D341Med (cell line): ENCODE data around the gene SNX4.
"Not testable (repeated sequence)": the region's sequence is repeated elsewhere in the genome, so short reads cannot be mapped to it uniquely, and the experiment has no call there.

Source experiments
- DNase-seq: peaks from one replicate; pipeline ENCODE4 v3.0.0; 2012; ENCODE audit warnings: low spot score

The SNX4 gene

DNA sequence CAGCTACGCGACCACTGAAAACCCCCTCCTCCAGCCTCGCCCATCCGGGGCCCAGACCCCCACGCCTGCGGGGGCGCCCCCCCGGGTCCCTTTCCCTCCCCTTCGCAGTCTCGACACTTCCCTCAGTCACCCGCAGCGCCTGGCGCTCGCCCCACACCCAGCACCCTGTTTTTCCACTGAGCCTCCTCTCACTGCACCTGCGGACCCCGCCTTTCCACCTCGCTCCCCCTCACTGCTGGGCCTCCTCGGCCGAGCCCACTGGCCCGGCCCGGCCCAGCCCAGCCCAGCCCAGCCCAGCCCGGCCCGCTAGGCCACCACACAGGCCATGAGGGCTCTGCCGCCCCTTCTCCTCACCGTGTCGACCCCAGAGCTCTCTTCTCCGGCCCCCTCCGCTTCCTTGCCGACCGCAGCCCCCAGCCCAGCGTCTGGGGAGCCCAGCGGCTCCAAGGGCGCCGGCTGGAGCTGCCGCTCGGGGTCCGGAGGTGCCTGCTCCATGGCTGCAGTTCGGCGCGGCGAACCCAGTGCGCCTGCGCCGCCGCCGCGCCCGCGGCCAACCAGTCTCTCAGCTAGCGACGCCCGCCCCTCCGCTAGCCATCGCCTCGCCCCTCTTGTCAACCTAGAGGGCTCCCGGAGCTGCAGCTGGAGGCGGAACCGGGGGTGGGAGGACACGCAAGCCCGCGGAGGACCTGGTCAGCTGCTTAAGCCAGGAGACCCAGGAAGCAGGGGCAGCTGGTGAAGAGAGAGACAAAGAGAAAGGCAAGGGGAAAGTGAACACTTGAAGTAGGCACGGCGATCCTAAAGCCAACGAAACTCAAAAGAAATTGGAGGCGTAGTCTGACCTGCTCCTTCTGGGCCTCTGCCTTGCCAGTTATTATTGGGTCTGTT is at the start of gene SNX4:
TSS of gene SNX4 (minus strand) at position 525 of the 885 bp plus-strand sequence. CDS start at position 495, 30 bp downstream.
- peak; percentile 96 for DNase-seq

DNA sequence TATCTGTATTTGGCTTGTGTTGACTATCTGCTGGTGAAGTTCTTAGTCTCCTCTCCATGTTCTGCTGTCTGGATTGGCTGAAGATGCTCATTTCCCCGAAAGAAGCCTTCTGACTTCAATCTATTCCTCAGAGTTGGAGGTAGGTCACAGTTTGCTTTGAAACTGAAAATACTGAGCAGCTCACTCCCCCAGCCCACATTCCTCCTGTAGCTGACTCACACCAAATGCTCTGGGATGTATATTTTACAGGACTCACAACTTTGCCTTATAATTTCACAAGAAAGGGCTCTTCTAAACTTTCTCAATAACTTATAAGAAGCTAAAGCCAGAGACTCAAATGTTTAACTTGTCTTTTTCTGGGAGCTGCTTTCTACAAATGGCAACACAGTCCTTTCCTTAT is 36.3 kb upstream of the SNX4 start:
- no peak for DNase-seq

DNA sequence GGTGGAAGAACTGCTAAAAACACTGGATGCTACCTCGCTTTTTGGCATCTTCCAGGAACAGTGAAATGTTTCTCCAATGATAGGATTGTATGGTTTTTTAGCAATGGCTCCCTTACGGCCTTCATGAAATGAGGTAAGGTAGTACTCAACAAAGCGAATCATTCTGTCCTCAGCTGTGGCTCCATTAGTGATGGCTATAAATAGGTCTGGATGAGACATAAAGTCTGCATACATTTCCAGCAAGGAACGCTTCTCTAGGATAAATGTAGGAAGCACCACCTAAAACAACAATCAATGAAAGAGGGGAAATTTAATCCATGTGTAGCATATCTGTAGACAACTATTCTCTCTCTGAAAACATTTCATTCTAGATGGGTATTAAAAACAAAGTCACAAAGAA is 32.4 kb upstream of the SNX4 start:
- no peak for DNase-seq

DNA sequence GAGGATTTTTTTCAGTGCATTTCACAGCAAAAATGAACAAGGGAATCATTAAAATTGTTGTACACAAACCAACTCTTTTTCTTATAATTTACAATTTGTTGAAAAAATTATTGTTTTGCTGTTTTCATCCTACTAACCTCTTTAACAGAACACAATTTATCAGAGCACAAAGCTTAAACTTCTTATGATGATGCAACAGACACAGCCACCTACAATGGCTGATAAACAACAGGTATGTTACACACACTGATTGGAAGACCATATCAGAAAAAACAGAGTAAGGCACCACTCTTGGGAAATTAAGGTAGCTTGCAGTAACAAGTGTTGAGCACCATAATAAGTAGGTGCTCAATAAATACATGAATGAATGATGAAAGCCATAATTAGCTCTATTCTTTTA is 8.9 kb upstream of the SNX4 start:
- DNase-seq = no peak

DNA sequence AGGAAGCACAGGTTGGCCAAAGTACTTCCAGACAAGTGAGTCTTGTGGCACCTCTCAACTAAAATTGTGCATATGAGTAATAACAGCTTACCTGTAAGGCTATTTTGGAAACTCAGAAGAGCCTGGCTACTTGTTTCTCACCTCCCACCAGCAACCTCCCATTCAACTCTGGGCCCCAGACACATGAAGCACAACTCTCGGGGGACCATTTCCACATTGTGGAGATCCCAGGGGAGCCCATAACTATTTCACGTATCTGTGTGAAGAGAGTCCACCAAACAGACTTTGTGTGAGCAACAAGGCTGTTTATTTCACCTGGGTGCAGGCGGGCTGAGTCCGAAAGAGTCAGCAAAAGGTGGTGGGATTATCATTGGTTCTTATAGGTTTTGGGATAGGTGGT is 5.2 kb upstream of the SNX4 start:
- DNase-seq = no peak

DNA sequence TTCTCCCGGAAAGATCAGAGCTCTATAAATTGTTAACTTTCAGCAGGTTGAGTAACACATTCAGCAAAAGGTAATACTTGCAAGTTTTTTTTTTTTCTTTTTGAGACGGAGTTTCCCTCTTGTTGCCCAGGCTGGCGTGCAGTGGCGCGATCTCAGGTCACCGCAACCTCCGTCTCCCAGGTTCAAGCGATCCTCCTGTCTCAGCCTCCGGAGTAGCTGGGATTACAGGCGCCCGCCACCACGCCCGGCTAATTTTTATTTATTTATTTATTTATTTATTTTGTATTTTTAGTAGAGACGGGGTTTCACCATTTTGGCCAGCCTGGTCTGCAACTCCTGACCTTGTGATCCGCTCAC is 539 bp upstream of the SNX4 start:
- not testable (repeated sequence) for DNase-seq

DNA sequence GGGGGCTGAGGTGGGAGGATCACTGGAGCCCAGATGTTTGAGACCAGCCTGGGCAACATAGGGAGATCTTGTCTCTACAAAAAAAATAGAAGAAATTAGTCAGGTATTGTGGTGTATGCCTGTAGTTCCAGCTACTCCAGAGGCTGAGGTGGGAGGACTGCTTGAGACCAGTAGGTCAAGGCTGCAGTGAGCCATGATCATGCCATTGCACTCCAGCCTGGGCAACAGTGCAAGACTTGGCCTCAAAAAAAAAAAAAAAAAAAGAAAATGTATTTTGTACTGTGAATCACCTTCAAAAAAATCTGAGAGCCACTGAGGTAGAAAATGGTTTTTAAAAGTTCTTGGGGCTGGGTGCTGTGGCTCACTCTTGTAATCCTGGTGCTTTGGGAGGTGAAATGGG is 4.6 kb downstream of the SNX4 start:
- no peak for DNase-seq

DNA sequence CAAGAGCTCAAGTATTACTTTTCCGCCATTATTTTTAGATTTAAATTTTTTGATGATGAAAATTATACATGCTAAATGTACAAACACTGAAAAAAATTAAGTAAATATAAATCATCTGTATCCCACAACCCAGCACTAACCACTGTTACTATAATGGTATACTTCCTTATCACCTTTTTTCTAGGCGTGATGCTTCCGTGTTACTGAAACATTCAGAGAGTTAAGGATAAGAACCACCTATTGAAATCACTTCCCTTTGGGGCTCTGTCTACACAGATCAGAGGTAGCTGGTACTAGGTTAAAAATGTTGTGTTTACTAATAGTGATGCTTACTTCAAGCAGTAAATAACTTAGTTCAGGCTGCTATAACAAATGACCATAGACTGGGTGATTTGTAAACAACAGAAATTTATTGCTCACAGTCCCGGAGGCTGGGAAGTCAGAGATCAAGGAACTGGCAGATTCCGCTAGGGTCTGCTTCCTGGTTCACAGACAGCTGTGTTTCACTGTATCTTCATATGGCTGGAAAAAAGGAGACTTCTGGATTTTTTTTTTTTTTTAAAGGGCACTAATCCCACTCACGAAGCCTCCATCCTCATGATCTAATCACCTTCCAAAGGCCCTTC is 6.4 kb downstream of the SNX4 start:
- no peak for DNase-seq

DNA sequence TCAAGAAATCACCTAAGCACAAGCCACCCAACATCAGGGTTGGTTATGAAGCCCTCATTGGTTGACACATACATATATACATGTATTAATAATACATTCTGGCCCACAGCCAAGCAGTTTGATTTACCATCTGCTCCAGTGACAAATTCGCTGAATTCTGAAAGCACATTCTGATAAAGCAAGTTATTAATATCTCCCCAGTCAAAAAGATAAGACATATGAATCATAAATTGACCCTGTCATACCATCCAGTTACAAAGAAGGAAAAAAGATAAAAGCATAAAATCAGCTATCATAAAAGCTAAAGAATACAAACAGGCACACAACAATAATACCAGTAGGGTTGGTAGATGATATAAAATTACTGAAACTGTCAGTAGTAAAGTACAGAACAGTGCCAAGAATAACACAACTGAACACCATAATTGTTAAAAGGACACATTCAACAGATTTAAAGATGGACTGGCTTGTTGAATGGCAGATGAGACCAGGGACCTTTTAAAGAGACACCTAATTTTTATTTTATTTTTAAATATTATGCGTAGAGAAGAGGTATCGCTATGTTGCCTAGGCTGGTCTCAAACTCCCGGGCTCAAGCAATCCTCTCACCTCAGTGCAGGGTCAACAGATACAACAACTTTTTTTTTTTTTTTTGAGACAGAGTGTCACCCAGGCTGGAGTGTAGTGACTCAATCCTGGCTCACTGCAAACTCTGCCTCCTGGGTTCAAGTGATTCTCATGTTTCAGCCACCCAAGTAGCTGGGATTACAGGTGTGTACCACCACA is 7.7 kb downstream of the SNX4 start:
- DNase-seq = peak; percentile 34

DNA sequence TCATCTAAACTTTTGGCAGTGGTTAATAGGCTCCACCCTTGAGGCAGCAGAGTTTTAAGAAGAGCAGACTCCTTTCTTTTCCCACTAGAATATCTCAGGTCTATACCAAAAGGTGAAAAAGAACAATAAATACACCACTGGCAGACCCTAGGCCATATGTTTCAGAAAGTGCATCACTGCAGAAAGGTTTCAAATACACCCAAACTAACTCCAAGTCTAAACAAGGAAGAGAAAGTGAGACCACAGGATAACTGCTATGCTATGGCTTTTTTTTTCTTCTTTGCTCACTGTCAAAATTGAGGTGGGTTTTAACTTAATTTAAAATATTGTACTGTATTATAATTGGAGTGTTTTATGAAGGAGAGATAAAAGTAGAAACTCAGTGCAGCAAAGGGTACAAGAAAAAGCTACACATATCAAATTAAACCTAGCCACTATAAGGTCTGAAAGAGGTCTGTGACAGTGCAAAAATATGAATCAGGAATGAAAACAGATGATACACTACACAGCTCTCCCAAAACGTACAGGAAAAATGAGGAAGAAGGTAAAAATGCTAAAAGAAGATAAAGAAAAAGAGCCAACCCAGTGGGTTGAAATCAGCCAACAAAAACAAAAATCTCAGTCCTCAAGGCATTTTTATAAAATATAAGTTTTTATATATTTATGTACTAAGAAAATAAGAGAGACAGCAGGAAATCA is 8.4 kb downstream of the SNX4 start:
- no peak for DNase-seq

DNA sequence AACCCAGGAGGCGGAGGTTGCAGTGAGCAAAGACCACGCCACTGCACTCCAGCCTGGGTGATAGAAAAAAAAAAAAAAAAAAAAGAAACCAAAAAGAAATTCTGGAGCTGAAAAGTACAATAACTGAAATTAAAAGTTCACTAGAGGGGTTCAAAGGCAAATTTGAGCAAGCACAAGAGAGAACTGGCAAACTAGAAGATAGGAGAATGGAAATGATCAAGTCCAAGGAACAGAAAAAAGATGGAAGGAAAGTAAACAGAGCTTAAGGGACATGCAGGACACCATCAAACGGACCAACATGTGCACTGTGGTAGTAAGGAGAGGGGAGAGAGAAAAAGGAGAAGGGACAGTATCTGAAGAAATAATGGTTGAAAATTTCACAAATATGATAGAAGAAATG is 12.9 kb downstream of the SNX4 start:
- DNase-seq = no peak

DNA sequence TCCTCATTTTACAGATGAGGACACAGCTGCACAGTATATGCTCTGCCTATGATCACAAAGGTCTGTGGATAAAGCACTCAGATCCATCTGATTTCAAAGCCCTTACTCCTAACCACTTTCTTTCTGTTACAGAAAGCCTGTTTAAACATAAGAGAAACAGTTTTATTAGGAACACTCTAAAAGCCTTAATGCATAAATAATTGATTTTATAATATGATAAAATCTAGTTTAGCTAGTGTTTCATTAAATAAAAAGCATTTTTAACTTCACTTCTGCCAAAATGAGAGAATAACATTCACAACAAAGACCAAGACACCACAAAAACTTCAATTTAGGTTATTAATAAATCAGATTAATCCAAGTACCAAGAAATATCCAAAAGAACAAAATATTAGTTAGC is 21.4 kb downstream of the SNX4 start:
- no peak for DNase-seq

DNA sequence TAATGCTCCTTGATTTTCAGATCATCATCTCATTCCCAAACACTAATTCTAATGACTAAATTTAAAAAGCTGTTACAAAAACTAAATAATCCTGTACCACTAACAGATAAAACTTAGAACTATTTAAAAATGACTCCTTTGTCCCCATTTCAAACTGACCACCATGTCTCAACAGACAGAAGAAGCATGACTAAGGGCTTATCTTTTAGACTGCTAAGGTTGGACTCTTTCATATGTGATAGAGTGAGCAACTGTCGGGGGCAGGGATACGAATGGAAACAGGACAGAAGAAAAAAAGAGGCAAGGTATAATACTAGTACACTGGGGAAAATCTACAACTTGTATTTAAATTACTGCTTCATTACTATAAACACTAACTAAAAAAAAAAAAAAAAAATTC is 23.3 kb downstream of the SNX4 start:
- DNase-seq = no peak

DNA sequence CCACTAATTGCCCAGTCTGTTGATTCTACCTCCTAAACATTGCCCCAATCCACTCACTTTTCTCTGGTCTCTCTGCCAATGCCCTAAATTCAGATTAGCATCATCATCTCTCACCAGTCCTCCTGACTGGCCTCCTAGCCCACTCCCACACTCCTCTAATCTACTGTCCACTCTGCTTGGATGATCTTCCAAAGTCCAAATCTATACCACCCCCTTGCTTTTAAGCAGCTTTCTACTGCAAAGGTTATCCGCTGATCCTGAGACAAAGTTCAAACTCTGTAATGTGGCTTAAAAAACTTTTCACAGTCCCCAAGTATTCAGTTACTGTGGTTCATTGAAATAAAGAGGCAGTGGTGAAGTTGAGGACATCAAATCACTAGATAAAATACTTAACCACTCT is 37.6 kb downstream of the SNX4 start:
- DNase-seq = no peak

DNA sequence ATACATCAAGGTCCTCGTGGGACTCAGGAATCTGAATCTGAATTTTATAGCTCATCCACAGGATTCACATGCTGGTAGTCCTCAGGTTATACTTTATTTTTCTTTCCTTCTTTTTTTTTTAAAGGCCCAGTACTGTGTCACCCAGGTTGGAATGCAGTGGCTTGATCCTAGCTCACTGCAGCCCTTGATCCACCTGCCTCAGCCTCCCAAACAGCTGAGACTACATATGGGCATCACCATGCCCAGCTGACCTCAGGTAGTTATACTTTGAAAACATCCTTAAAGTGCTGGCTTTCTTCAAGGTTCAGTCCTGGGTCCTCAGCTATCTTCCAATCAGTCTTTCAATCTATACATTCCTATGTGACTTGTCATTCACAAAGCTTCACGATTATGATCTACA is 38.2 kb downstream of the SNX4 start:
- DNase-seq = no peak

DNA sequence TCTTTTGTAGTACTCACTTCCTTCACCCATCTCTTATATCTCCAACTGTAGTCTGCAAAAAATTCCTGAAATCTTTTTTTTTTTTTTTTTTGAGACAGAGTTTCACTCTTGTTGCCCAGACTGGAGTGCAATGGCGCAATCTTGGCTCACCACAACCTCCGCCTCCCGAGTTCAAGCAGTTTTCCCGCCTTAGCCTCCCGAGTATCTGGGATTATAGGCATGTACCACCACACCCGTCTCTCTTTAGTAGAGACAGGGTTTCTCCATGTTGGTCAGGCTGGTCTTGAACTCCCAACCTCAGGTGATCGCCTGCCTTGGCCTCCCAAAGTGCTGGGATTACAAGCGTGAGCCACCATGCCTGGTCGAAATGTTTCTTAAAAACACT is 38.6 kb downstream of the SNX4 start:
- not testable (repeated sequence) for DNase-seq

DNA sequence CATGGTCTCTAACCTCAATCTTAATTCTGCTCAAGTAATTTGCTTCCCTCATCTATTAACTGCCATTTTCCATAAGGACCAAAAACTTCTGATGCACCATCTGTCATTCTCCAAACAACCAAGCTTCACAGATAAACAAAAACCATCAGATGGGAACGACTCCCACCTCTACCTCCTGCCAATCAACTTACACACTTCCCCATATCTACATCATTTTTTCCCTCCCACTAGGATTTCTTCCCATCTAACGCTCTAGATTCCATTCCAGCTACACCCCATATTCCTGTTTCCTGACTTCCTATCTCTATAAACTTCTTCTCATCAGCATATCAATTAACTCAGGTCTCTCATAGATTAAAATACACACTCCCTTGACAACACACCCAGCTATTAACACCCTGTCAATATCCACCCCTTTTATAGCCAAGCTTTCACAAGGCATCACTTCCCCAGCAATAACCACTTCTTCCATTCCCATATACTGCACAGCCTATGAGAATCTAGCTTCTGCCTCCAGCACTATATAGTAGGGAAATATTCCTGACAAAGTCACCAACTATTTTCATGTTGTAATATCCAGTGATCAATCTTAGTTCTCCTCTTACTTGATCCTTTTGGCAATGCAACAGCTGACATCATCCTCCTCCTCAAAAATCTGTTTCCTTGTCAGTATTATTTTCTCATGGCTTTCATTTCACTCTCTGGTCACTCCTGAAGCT is 39.2 kb downstream of the SNX4 start:
- no peak for DNase-seq

DNA sequence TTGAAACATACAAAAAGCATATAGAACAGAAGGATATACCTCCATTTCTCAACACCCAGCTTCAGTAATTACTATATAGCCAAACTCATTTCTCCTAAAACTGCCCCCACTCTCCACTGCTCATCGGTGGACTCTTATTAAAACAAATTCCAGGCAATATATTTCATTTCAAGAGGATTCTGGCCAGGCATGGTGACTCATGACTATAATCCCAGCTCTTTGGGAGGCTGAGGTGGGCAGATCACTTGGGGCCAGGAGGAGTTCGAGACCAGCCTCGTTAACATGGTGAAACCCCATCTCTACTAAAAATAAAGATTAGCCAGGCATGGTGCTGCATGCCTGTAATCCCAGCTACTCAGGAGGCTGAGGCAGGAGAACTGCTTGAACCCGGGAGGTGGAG is 40.9 kb downstream of the SNX4 start:
- DNase-seq = no peak

DNA sequence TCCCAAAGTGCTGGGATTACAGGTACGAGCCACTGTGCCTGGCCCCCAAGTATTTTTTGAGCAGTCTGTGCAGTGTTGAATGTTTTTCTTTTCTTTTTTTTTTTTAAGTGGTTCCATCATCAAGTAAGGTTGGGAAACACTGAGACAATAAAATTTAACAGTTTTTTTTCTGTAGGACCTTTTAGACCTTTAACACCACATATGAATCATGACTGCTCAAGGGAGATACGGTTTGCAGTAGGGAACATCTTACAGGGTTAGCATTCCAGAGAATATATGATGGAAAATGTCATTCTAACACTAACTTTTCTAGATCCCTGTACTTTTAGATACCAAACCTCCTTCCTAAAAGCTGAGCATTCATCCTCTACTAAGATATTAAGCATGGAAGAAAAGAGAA is 41.7 kb downstream of the SNX4 start:
- no peak for DNase-seq

DNA sequence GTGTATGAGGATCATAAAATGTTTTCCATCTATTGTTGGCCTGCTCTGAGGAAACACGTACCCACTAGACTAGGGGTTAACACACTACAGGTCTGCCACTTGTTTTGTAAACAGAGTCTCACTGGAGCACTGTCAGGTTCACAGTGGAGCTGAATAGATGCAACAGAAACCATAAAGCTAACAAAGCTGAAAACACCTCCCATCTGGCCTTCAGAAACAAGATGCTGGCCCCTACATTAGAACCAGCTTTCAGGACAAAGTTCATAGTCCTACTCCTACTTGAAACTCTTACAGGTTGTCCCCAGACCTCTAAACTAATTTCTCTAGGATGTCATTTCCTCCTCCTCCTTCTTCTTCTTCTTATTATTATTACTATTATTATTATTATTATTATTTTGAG is 42.3 kb downstream of the SNX4 start:
- DNase-seq = no peak

DNA sequence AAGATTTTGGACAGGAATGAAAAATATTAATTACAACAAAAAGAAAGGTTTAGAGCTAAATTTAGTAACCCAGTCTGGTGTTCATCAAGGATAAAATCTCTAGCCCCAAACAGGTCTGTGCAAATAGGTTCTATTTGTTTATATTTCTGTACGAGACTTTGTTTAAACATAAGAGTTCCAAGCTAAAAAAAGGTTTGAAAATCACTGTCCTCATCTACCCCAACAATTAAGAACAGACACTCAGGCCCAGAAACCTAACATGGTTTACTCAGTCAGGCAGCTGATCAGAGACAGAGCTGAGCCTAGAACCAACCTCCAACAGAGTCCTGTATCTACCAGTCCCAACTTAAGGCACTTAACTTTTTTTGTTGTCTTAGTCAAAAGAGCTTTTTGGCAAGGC is 49.3 kb downstream of the SNX4 start:
- DNase-seq = no peak
